Epithelial cell of alveolus of lung (primary cell): ENCODE measurements around the gene CYP4F2. TPM values are rescaled to one million over a fixed set of nuclear protein-coding genes. Genes with fewer than 3 reads are reported as not detected.

Experiments
- total RNA-seq: library from RNA; depleted of rRNA; stranded (reverse); fragments of >200 nt; gene quantifications from 2 replicates; pipeline ENCODE4 v1.2.1, GENCODE V29; 2015

CYP4F2 gene, protein sequence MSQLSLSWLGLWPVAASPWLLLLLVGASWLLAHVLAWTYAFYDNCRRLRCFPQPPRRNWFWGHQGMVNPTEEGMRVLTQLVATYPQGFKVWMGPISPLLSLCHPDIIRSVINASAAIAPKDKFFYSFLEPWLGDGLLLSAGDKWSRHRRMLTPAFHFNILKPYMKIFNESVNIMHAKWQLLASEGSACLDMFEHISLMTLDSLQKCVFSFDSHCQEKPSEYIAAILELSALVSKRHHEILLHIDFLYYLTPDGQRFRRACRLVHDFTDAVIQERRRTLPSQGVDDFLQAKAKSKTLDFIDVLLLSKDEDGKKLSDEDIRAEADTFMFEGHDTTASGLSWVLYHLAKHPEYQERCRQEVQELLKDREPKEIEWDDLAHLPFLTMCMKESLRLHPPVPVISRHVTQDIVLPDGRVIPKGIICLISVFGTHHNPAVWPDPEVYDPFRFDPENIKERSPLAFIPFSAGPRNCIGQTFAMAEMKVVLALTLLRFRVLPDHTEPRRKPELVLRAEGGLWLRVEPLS
- not detected in 2 replicates for total RNA-seq

DNA sequence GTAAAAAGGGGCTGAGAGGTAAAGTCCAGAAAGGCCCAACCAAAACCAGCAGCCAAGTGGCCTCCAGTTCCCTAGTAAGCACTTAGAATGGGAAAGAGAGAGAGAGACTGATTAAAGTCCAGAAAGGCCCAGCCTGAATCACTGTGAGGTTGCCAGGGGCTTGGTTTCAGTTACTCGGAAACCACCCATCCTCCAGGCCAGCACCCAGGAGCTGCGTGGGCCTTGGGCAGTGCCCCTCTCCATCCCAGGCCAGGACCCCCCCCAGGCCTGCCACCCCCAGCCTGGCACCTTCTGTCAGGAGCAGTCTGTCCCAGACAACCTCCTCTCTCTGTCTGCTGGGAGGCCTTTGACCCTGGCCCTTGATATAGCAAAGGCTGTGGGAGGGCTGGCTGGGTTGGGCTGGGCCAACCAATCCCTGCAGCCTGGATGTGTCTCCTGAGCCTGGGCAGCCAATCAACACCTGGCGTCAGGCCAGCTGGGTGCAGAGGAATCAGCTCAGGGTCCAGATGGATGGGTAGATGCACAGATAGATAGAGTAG, at the start of gene CYP4F2:
CYP4F2 (minus strand) TSS at position 337 of the 539 bp plus-strand sequence. CDS start 463 bp downstream, outside the sequence.

DNA sequence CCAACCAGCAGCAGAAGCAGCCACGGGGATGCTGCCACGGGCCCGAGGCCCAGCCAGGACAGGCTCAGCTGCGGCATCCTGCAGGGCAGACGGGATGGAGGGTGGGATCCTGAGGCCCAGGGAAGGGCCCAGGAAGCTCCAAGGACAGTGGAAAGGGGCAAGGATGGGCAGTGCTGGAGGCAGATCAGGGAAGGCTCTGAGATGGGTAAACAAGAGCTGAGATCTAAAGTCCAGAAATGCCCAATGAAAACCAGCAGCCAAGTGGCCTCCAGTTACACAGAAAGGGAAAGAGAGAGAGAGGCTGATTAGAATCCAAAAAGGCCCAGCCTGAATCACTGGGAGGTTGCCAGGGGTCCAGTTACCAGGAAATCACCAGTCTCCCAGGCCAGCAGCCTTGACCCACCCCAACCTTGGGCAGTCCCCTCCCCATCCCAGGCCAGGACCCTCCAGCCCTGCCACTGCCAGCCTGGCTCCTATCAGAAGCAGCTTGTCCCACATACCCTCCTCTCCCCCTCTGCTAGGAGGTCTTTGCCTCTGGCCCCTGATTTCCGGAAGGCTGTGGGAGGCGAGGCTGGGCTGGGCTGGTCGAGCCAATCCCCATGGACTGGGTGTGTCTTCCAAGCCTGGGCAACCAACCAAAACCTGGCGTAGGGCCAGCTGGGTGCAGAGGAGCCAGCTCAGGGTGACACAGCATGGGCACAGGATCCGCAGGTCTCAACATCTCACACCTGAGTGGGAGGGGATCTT, 36.6 kb upstream of the CYP4F2 start, which contains the start of gene CYP4F11:
CYP4F11 (minus strand) TSS at position 198 of the 747 bp plus-strand sequence; CDS start at position 77, 121 bp downstream.

Other genes starting within 250 kb of the CYP4F2 start
- not detected in 2 replicates for gene CYP4F12, start 225.0 kb downstream of the CYP4F2 start, total RNA-seq
- gene OR10H2, start 170.1 kb downstream of the CYP4F2 start, total RNA-seq, result not detected in 2 replicates
- not detected in 2 replicates for gene OR10H3, start 160.1 kb downstream of the CYP4F2 start, total RNA-seq
- not detected in 2 replicates for gene OR10H5, start 110.4 kb downstream of the CYP4F2 start, total RNA-seq
- not detected in 2 replicates for gene OR10H1, start 82.4 kb downstream of the CYP4F2 start, total RNA-seq
- not detected in 2 replicates for gene CYP4F11, start 36.5 kb upstream of the CYP4F2 start, total RNA-seq
- gene OR10H4, start 50.9 kb upstream of the CYP4F2 start, total RNA-seq, result not detected in 2 replicates
- 925 and 1,202 TPM in 2 replicates for gene TPM4, start 178.4 kb upstream of the CYP4F2 start, total RNA-seq
- 35.2 and 58.6 TPM in 2 replicates for gene RAB8A, start 213.8 kb upstream of the CYP4F2 start, total RNA-seq
- not detected in 2 replicates for gene HSH2D, start 245.6 kb upstream of the CYP4F2 start, total RNA-seq